GM23338 (cell line): ENCODE results near the gene EVC2. TPM values are rescaled to one million over a fixed set of nuclear protein-coding genes. Genes with fewer than 3 reads are reported as not detected.

Experiments used
- ATAC-seq: fragments of 200-7000 bp; cut with Tn5 transposase; 3 replicates; pipeline ENCODE4 v1.9.1; 2020
- DNase-seq: peaks from one replicate; pipeline ENCODE4 v3.0.0-alpha.2; 2015; ENCODE audit warnings: low spot score
- H2AFZ ChIP-seq: fragments of 200-600 bp; sonication (generic); 2 replicates; pipeline ENCODE4 v1.8.0; 2016; ENCODE audit warnings: antibody characterized with exemption, mild to moderate bottlenecking, moderate library complexity
- H3F3A ChIP-seq: fragments of 200-600 bp; sonication (generic); replicated peaks from 2 replicates; pipeline ENCODE4 v1.8.0; 2017; ENCODE audit warnings: antibody characterized with exemption, mixed run types, low read depth
- H3K27ac ChIP-seq: fragments of 200-600 bp; sonication (generic); 2 replicates; pipeline ENCODE4 v1.6.1; 2016; ENCODE audit warnings: low read depth
- H3K27me3 ChIP-seq: fragments of 200-600 bp; sonication (generic); 2 replicates; pipeline ENCODE4 v1.8.0; 2016; ENCODE audit warnings: mild to moderate bottlenecking, mixed run types, moderate library complexity; ENCODE audit not compliant: insufficient read depth
- H3K36me3 ChIP-seq: fragments of 200-600 bp; sonication (generic); 2 replicates; pipeline ENCODE4 v1.8.0; 2016; ENCODE audit warnings: mild to moderate bottlenecking; ENCODE audit not compliant: insufficient read depth
- H3K4me1 ChIP-seq: fragments of 200-600 bp; sonication (generic); 2 replicates; pipeline ENCODE4 v1.8.0; 2016; ENCODE audit warnings: mild to moderate bottlenecking, moderate library complexity; ENCODE audit not compliant: insufficient read depth
- H3K4me2 ChIP-seq: fragments of 200-600 bp; sonication (generic); 2 replicates; pipeline ENCODE4 v1.7.1; 2017; ENCODE audit warnings: mixed run types
- H3K4me3 ChIP-seq: fragments of 200-600 bp; sonication (generic); 2 replicates; pipeline ENCODE4 v1.6.1; 2016; ENCODE audit warnings: mixed run types
- H3K79me2 ChIP-seq: fragments of 200-600 bp; sonication (generic); replicated peaks from 2 replicates; pipeline ENCODE4 v1.8.0; 2017; ENCODE audit warnings: mild to moderate bottlenecking; ENCODE audit not compliant: insufficient read depth
- H3K9me2 ChIP-seq: fragments of 200-600 bp; sonication (generic); 2 replicates; pipeline ENCODE4 v1.8.0; 2017; ENCODE audit not compliant: insufficient read depth
- H4K20me1 ChIP-seq: fragments of 200-600 bp; sonication (generic); replicated peaks from 2 replicates; pipeline ENCODE4 v1.8.0; 2017; ENCODE audit warnings: mild to moderate bottlenecking; ENCODE audit not compliant: insufficient read depth
- H3K27ac Mint-ChIP-seq: 2 replicates; pipeline ENCODE4 v1.8.0; 2020; ENCODE audit warnings: inconsistent platforms, mild to moderate bottlenecking, moderate library complexity, mixed read lengths
- H3K27me3 Mint-ChIP-seq: 3 replicates; pipeline ENCODE4 v1.8.0; 2022; ENCODE audit warnings: low read depth, mild to moderate bottlenecking, moderate library complexity, mixed read lengths, inconsistent platforms; ENCODE audit not compliant: insufficient read depth, poor library complexity
- H3K36me3 Mint-ChIP-seq: 3 replicates; pipeline ENCODE4 v1.8.0; 2021; ENCODE audit warnings: low read depth, mild to moderate bottlenecking, inconsistent platforms, moderate library complexity, mixed read lengths
- H3K4me1 Mint-ChIP-seq: 3 replicates; pipeline ENCODE4 v1.8.0; 2020; ENCODE audit warnings: mild to moderate bottlenecking, inconsistent platforms, mixed read lengths
- H3K4me3 Mint-ChIP-seq: 3 replicates; pipeline ENCODE4 v1.8.0; 2021; ENCODE audit warnings: moderate library complexity, mild to moderate bottlenecking, inconsistent platforms, mixed read lengths
- H3K9me3 Mint-ChIP-seq: 3 replicates; pipeline ENCODE4 v1.8.0; 2020; ENCODE audit warnings: moderate library complexity, mild to moderate bottlenecking, inconsistent platforms, mixed read lengths
- CREB1 ChIP-seq: fragments of 250-450 bp; sonication (Bioruptor Pico); IDR thresholded peaks from 2 replicates; pipeline ENCODE4 v1.5.0; 2020; ENCODE audit warnings: low read depth, mild to moderate bottlenecking, moderate library complexity
- ETS1 ChIP-seq: IDR thresholded peaks from 2 replicates; pipeline ENCODE4 v1.6.1; 2016; ENCODE audit warnings: antibody characterized with exemption
- EZH2 ChIP-seq: fragments of 200-600 bp; sonication (generic); IDR thresholded peaks from one replicate; pipeline ENCODE4 v1.8.0; 2017; ENCODE audit warnings: antibody characterized with exemption, mild to moderate bottlenecking, low read depth; ENCODE audit not compliant: unreplicated experiment
- EZH2phosphoT487 ChIP-seq: fragments of 200-600 bp; sonication (generic); IDR thresholded peaks from one replicate; pipeline ENCODE4 v1.8.1; 2018; ENCODE audit warnings: antibody characterized with exemption; ENCODE audit not compliant: unreplicated experiment
- JUNB ChIP-seq: IDR thresholded peaks from one replicate; pipeline ENCODE4 v1.6.1; 2016; ENCODE audit warnings: antibody characterized with exemption; ENCODE audit not compliant: unreplicated experiment
- NANOG ChIP-seq: IDR thresholded peaks from 2 replicates; pipeline ENCODE4 v1.6.1; 2016; ENCODE audit warnings: antibody characterized with exemption, borderline replicate concordance
- POLR2AphosphoS5 ChIP-seq: IDR thresholded peaks from 2 replicates; pipeline ENCODE4 v1.6.1; 2016; ENCODE audit warnings: antibody characterized with exemption, low read depth
- STAT1 ChIP-seq: IDR thresholded peaks from one replicate; pipeline ENCODE4 v1.6.1; 2016; ENCODE audit warnings: antibody characterized with exemption; ENCODE audit not compliant: unreplicated experiment
- ZNF114 ChIP-seq: fragments of 250-450 bp; sonication (Bioruptor Pico); IDR thresholded peaks from 2 replicates; pipeline ENCODE4 v1.5.0; 2020; ENCODE audit warnings: mild to moderate bottlenecking, moderate library complexity
- ZNF331 ChIP-seq: fragments of 250-450 bp; sonication (Bioruptor Pico); IDR thresholded peaks from 2 replicates; pipeline ENCODE4 v1.5.0; 2020; ENCODE audit warnings: low read depth, mild to moderate bottlenecking, moderate library complexity
- ZNF462 ChIP-seq: fragments of 250-450 bp; sonication (Bioruptor Pico); IDR thresholded peaks from 2 replicates; pipeline ENCODE4 v1.5.0; 2020; ENCODE audit warnings: mild to moderate bottlenecking, moderate library complexity
- polyA plus RNA-seq: library from polyadenylated mRNA; unstranded; fragments of >200 nt; fragmentation: Nextera tagmentation; extraction: Ambion mirVana; gene quantifications from 2 replicates; pipeline ENCODE4 v1.2.1, GENCODE V29; 2016
- total RNA-seq: library from RNA; depleted of rRNA; stranded (reverse); fragments of >200 nt; shearing (Covaris generic); gene quantifications from 2 replicates; pipeline ENCODE4 v1.2.3, GENCODE V29; 2014
- TF ChIP-seq, protein P1 (sequence below): IDR thresholded peaks from one replicate; pipeline ENCODE4 v1.6.1; 2018; ENCODE audit warnings: antibody characterized with exemption; ENCODE audit not compliant: unreplicated experiment
- TF ChIP-seq, protein P2 (sequence below), 2 experiments: fragments of 200-600 bp in 1 of 2; sonication (generic) in 1 of 2; conservative IDR thresholded peaks; 2 replicates each; pipeline versions ENCODE4 v1.5.1 to v1.6.1; 2016 to 2017; ENCODE audit warnings: antibody characterized with exemption in 2 of 2, low read depth in 2 of 2, mild to moderate bottlenecking in 2 of 2, moderate library complexity in 1 of 2

The EVC2 gene
- total and polyA plus RNA-seq, 2 experiments from 2014 or later, result 3.4 to 11.5 TPM

- no peaks in the 10 kb centered on the region for H3K27me3 ChIP-seq
- H3K9me2 ChIP-seq, result 0 out of 2 replicates have a peak, but pooled peaks cover 7% of the 10 kb centered on the region
- DNase-seq (no peak), ATAC-seq (no peak)
- H3K27ac Mint-ChIP-seq, result no peak overlapping the region
- peaks cover 7% of the 10 kb centered on the region; the same call in 1 of the 2 replicates for H3K36me3 ChIP-seq
- H3K4me1 ChIP-seq, result peaks cover 18% of the 10 kb centered on the region
- H4K20me1 ChIP-seq, result no peaks in the 10 kb centered on the region
- no peak overlapping the region for H2AFZ ChIP-seq
- H3K4me3 Mint-ChIP-seq, result no peak overlapping the region
- H3F3A ChIP-seq, result no peaks in the 10 kb centered on the region
- no peaks in the 10 kb centered on the region for H3K79me2 ChIP-seq
- no peak overlapping the region for H3K4me2 ChIP-seq
- peaks cover 14% of the 10 kb centered on the region for H3K27me3 Mint-ChIP-seq
- no peaks in the 10 kb centered on the region for H3K9me3 Mint-ChIP-seq
- TF ChIP-seq ZNF331, result no peak
- TF ChIP-seq POLR2AphosphoS5, result no peak
- no peak for TF ChIP-seq ZNF462
- TF ChIP-seq STAT1, result no peak
- TF ChIP-seq ZNF114 (CRISPR knock-in tag), result no peak
- no peak for TF ChIP-seq CREB1 (CRISPR knock-in tag)
- TF ChIP-seq, protein P1, sequence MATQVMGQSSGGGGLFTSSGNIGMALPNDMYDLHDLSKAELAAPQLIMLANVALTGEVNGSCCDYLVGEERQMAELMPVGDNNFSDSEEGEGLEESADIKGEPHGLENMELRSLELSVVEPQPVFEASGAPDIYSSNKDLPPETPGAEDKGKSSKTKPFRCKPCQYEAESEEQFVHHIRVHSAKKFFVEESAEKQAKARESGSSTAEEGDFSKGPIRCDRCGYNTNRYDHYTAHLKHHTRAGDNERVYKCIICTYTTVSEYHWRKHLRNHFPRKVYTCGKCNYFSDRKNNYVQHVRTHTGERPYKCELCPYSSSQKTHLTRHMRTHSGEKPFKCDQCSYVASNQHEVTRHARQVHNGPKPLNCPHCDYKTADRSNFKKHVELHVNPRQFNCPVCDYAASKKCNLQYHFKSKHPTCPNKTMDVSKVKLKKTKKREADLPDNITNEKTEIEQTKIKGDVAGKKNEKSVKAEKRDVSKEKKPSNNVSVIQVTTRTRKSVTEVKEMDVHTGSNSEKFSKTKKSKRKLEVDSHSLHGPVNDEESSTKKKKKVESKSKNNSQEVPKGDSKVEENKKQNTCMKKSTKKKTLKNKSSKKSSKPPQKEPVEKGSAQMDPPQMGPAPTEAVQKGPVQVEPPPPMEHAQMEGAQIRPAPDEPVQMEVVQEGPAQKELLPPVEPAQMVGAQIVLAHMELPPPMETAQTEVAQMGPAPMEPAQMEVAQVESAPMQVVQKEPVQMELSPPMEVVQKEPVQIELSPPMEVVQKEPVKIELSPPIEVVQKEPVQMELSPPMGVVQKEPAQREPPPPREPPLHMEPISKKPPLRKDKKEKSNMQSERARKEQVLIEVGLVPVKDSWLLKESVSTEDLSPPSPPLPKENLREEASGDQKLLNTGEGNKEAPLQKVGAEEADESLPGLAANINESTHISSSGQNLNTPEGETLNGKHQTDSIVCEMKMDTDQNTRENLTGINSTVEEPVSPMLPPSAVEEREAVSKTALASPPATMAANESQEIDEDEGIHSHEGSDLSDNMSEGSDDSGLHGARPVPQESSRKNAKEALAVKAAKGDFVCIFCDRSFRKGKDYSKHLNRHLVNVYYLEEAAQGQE, result no peak
- no peak for TF ChIP-seq ETS1
- TF ChIP-seq NANOG, result no peak
- no peak for TF ChIP-seq EZH2phosphoT487
- TF ChIP-seq, protein P2, sequence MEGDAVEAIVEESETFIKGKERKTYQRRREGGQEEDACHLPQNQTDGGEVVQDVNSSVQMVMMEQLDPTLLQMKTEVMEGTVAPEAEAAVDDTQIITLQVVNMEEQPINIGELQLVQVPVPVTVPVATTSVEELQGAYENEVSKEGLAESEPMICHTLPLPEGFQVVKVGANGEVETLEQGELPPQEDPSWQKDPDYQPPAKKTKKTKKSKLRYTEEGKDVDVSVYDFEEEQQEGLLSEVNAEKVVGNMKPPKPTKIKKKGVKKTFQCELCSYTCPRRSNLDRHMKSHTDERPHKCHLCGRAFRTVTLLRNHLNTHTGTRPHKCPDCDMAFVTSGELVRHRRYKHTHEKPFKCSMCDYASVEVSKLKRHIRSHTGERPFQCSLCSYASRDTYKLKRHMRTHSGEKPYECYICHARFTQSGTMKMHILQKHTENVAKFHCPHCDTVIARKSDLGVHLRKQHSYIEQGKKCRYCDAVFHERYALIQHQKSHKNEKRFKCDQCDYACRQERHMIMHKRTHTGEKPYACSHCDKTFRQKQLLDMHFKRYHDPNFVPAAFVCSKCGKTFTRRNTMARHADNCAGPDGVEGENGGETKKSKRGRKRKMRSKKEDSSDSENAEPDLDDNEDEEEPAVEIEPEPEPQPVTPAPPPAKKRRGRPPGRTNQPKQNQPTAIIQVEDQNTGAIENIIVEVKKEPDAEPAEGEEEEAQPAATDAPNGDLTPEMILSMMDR (conservative IDR thresholded peaks at IDR 0.05; ENCODE audit: low read depth in 2 of 2), result no peak
- TF ChIP-seq JUNB, result no peak
- TF ChIP-seq EZH2, result no peak
- H3K4me3 ChIP-seq, result no peak overlapping the region
- H3K36me3 Mint-ChIP-seq, result peaks cover 33% of the 10 kb centered on the region
- peaks cover 28% of the 10 kb centered on the region for H3K4me1 Mint-ChIP-seq
- H3K27ac ChIP-seq, result no peak overlapping the region
Observed at GRCh38 chr4:5747738-5748375, 39.5 kb upstream of the EVC2 start.
